BLaER1 treated with 17β-estradiol and CSF1 and Interleukin-3, amounts not matched to agents 10 nM and 100 nM (cell line): ENCODE data around the gene C11orf16.
"Not testable (repeated sequence)": the region's sequence is repeated elsewhere in the genome, so short reads cannot be mapped to it uniquely, and the experiment has no call there.

Experiments
- H3K27ac ChIP-seq, 11 experiments: shearing (Covaris generic); formaldehyde crosslinking; 2 replicates each; pipeline ENCODE4 v1.8.1; 2022
- H3K27me3 ChIP-seq, 11 experiments: shearing (Covaris generic); formaldehyde crosslinking; 2 replicates each; pipeline ENCODE4 v1.8.1; 2022
- H3K36me3 ChIP-seq, 11 experiments: shearing (Covaris generic); formaldehyde crosslinking; 2 replicates each; pipeline ENCODE4 v1.8.1; 2022
- H3K4me1 ChIP-seq, 10 experiments: shearing (Covaris generic); formaldehyde crosslinking; 2 replicates each; pipeline ENCODE4 v1.8.1; 2022
- H3K4me2 ChIP-seq, 11 experiments: shearing (Covaris generic); formaldehyde crosslinking; 2 replicates each; pipeline ENCODE4 v1.8.1; 2022
- H3K4me3 ChIP-seq, 10 experiments: shearing (Covaris generic); formaldehyde crosslinking; 2 replicates each; pipeline ENCODE4 v1.8.1; 2022
- H3K9ac ChIP-seq, 11 experiments: shearing (Covaris generic); formaldehyde crosslinking; 2 replicates each; pipeline ENCODE4 v1.8.1; 2022
- H3K9me3 ChIP-seq, 11 experiments: shearing (Covaris generic); formaldehyde crosslinking; replicated peaks in 1 of 11; 2 replicates each; pipeline ENCODE4 v1.8.1; 2022
- H4K20me1 ChIP-seq, 11 experiments: shearing (Covaris generic); formaldehyde crosslinking; 2 replicates each; pipeline ENCODE4 v1.8.1; 2022
- Cebpa-rat ChIP-seq, 11 experiments: shearing (Covaris generic); IDR thresholded peaks; 2 replicates each; pipeline ENCODE4 v1.8.1; 2022

C11orf16 gene

DNA sequence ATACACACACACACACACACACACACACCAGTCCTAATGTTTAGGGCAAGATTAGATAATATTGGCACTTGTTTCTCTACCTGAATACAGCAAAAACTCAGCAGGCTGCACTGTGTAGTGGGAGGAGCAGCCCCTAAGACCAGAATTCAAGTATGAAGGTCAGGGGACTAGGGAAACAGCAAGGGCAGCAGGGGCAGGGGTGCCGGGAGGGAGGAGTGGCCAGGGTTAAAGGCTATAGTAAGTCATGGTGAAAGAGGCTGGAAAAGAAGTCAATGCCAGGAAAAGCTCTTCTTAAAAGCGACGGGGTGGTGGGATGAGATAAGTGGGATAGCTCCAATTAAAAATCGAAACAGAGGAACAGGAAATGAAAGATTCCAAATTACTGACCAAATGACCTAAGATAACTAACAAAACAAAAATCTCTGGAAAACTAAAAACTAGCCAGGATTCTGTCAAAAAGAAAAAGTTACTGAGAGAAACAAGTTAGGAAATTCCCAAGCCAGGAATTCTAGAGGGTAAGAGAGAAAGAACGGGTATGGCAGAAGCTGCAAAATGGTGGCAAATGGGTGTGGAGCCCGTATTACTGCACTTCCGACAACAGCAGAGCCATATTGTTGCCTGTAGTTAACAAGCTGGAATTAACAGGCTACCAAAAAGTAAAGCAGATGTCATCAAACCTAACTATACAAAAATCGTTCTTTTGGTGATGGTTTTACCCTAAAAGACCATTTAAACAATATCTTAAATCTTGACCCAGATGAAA is 8.8 kb upstream of the C11orf16 start:
- Histone ChIP-seq H3K4me1 (no peaks in the 10 kb centered on the region), H3K36me3 (peaks cover 0 to 6% (median 2%) of the 10 kb centered on the region in 11 experiments; a peak in 6 of 22 replicates), H3K27ac (no peak overlapping the region), H4K20me1 (no peaks in the 10 kb centered on the region), H3K4me2 (no peak overlapping the region), H3K27me3 (no peaks in the 10 kb centered on the region), H3K9ac (no peak overlapping the region), H3K4me3 (no peak overlapping the region), H3K9me3 (no peaks in the 10 kb centered on the region)
- TF ChIP-seq Cebpa-rat (IDR thresholded peaks at IDR 0.05): no peak

DNA sequence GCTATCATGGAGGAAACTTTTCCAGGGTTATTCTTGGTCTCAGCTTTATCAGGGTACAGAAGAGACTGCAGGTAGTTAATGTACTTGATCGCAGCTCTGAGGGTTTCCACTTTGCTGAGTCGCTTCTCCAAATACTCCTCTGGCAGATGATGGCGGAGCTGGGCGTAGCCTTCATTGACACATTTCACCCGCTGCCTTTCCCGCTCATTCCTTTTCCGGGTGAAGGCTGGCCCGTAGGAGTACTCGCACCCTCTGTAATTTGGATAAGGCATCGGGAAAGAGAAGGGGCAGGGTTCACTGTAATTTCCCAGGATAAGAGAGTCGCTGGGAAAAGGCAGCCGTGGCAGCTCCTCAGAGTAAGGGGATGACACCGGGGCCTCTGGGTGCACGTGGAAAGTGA is 4.9 kb upstream of the C11orf16 start:
- no peaks in the 10 kb centered on the region for H3K4me1 ChIP-seq
- no peak overlapping the region for H3K9ac ChIP-seq
- H3K9me3 ChIP-seq: no peaks in the 10 kb centered on the region
- no peak overlapping the region for H3K4me3 ChIP-seq
- no peaks in the 10 kb centered on the region for H3K36me3 ChIP-seq
- H4K20me1 ChIP-seq: no peaks in the 10 kb centered on the region
- H3K27me3 ChIP-seq: no peaks in the 10 kb centered on the region
- no peak for TF ChIP-seq Cebpa-rat (IDR thresholded peaks at IDR 0.05)
- H3K4me2 ChIP-seq: no peak overlapping the region
- H3K27ac ChIP-seq: no peak overlapping the region

DNA sequence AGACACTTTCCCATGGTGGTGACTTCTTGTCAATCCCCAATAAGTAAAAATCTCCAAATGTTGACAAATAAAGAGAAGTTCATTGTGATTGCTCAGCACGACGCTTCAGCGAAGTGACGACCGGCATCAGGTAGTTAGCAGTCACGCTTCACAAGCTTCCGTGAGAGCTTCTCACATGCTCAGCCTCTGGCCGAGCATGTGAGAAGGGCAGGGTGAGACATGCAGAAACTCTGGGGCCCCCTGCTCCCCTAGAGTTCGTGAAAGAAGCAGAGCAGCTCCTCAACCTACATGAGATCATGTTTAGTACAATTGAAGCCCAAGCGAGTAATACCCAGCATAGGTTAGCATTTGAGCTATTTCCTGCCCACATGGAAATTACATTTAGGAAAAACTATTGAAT is 4.4 kb upstream of the C11orf16 start:
- Histone ChIP-seq H3K27me3 (no peaks in the 10 kb centered on the region), H3K9ac (no peak overlapping the region), H3K4me2 (no peak overlapping the region), H3K4me3 (no peak overlapping the region), H3K4me1 (no peaks in the 10 kb centered on the region), H3K27ac (no peak overlapping the region), H4K20me1 (no peaks in the 10 kb centered on the region; a peak in 1 of 22 replicates), H3K9me3 (no peaks in the 10 kb centered on the region), H3K36me3 (no peaks in the 10 kb centered on the region)
- no peak for TF ChIP-seq Cebpa-rat (IDR thresholded peaks at IDR 0.05)

DNA sequence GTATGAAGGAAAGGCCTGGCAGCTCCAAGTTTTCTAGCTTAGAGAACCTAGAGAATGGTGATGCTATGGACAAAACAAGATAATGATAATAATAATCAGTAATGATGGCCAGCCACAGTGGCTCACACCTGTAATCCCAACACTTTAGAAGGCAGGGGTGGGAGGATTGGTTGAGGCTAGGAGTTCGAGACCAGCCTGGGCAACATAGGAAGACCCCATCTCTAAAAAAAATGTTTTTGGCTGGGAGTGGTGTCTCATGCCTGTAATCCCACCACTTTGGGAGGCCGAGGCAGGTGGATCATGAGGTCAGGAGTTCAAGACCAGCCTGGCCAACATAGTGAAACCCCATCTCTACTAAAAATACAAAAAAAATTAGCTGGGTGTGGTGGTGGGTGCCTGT is 3.0 kb upstream of the C11orf16 start:
- not testable (repeated sequence) for H3K4me1 ChIP-seq, H3K27me3 ChIP-seq, H3K27ac ChIP-seq, H3K9ac ChIP-seq, H4K20me1 ChIP-seq, H3K9me3 ChIP-seq, H3K4me3 ChIP-seq, H3K4me2 ChIP-seq, H3K36me3 ChIP-seq

DNA sequence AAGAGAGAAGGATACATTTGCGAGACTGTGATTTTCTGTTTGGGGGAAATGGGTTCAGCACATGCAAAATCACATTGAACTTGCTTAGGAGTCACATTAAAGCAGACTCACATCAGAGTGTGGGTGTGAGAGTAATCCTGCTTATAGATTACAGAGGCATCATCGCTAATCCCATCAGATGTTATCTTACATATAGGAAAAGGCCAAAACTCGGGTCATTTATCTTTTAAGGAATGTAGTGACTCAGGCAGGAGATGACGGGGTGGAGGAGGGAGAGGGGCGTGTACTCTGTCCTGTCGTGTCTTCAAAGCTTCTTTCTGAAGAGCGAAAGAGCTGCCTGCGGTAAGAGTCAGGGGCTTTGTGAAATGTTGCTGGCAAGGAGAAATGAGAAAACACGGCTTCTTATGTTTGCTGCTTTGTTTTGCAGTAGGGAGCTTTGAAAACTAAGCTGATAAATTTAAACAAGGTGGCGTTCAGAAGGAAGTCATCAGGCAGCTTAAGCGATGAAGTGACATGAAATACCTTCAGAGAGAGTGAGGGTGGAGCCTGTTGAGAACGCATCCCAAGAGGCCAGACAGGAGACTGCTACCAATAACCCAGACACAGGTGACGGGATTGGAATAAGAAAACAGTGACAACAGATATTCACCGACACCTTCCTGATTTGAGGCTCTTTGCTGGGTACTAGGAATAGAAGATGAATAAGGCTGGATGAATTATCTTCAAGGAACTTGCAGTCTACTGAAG is 2.2 kb upstream of the C11orf16 start:
- Histone ChIP-seq H3K4me2 (no peak overlapping the region), H3K4me3 (no peak overlapping the region), H3K27me3 (no peaks in the 10 kb centered on the region), H3K27ac (no peak overlapping the region), H4K20me1 (no peaks in the 10 kb centered on the region; a peak in 1 of 22 replicates), H3K9me3 (no peaks in the 10 kb centered on the region), H3K9ac (no peak overlapping the region), H3K36me3 (no peaks in the 10 kb centered on the region), H3K4me1 (0 out of 20 replicates have a peak, but pooled peaks cover 0 to 4% (median 0%) of the 10 kb centered on the region in 10 experiments)
- no peak for TF ChIP-seq Cebpa-rat (IDR thresholded peaks at IDR 0.05)

DNA sequence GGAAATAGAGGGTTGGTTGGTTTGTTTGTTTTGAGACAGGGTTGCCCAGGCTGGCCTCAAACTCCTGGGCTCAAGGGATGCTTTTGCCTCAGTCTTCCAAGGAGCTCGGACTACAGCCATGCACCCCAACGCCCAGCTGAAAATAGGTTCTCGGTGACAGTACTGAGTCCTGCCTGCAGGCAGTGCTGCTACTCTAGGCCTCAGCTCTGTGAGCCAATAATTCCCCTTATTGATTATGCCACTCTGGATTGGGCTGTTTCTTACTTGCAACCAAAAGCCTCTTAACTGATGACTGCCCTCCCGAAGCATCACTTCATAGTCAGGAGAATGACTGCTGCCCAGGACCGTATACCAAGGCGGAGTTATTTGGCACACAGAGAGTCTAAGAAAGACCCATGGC is 1.2 kb upstream of the C11orf16 start:
- H3K4me3 ChIP-seq: no peak overlapping the region
- no peaks in the 10 kb centered on the region; a peak in 1 of 22 replicates for H4K20me1 ChIP-seq
- no peaks in the 10 kb centered on the region for H3K9me3 ChIP-seq
- no peak overlapping the region for H3K9ac ChIP-seq
- H3K36me3 ChIP-seq: 0 out of 22 replicates have a peak, but pooled peaks cover 0 to 4% (median 0%) of the 10 kb centered on the region in 11 experiments
- no peaks in the 10 kb centered on the region for H3K27me3 ChIP-seq
- no peak for TF ChIP-seq Cebpa-rat (IDR thresholded peaks at IDR 0.05)
- H3K27ac ChIP-seq: no peak overlapping the region
- no peak overlapping the region for H3K4me2 ChIP-seq
- 0 out of 20 replicates have a peak, but pooled peaks cover 0 to 4% (median 0%) of the 10 kb centered on the region in 10 experiments for H3K4me1 ChIP-seq

DNA sequence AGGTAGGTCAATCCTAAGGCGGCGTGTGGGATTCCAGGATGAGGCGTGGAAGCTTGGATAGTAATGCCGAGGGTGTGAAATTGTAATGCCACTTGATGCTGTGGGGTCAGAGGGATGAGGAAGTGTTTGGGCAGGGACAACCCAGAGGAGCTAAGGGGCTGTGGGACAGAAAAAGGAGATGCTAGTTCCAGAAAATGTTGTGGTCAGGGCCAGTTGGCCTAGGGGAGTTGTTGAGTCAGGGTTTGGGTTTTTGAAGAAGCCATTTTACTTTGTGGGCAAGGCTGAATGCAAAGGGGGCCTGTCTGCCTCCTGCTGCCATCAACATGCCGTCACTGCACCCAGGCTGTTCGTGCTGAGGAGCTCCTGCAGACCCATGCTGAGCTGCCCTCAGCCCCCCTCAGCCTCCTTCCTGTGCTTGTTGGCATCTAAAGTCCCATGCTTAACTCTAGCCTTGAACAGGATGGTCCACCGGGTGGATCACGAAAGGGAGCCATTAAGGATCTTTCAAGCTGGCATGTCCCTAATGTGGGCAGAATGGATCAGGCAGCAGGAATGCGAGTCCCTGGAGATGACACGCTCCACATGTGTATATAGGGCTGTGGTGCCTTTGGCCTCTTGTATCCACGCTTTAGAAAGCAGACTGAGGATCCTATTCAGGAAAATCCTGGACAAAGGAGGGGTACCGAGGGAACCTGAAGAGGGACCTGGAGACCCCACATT is 2.1 kb downstream of the C11orf16 start:
- no peak overlapping the region for H3K27ac ChIP-seq
- H3K9me3 ChIP-seq: no peaks in the 10 kb centered on the region
- no peak for TF ChIP-seq Cebpa-rat (IDR thresholded peaks at IDR 0.05)
- 0 out of 20 replicates have a peak, but pooled peaks cover 0 to 4% (median 0%) of the 10 kb centered on the region in 10 experiments for H3K4me1 ChIP-seq
- H3K27me3 ChIP-seq: no peaks in the 10 kb centered on the region
- no peak overlapping the region for H3K9ac ChIP-seq
- peaks cover 0 to 25% (median 3%) of the 10 kb centered on the region in 11 experiments; a peak in 6 of 22 replicates for H3K36me3 ChIP-seq
- no peak overlapping the region; a peak in 1 of 22 replicates for H3K4me2 ChIP-seq
- no peaks in the 10 kb centered on the region; a peak in 1 of 22 replicates for H4K20me1 ChIP-seq
- no peak overlapping the region for H3K4me3 ChIP-seq

DNA sequence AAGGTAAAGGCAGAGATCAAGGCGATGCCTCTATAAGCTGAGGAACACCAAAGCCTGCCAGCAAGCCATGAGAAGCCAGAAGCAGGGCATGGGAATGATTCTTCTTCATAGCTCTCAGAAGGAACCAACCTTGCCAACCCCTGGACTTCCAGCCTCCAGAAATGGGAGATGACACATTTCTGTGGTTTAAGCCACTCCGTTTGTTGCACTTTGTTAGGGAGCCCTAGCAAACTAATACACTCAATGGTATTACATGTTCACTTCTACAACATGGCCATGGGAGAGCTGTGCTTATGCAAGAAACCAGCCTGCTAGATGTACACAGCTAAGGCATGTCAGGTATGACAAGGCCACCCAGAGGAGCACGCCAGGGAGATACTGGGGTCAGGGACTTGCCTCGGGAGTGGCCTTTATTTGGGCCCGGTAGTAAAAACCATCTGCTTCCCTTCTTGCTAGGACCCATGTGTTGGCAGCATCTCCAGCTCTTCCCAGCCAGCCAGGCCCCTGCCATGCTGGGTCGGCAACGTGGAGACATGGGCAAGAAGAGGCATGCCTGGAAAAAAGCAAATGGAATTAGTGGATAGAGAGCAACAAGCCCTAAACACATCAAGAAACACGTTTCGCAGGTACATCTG is 3.6 kb downstream of the C11orf16 start:
- Histone ChIP-seq H3K4me1 (0 out of 20 replicates have a peak, but pooled peaks cover 0 to 4% (median 0%) of the 10 kb centered on the region in 10 experiments), H3K27ac (no peak overlapping the region), H3K27me3 (no peaks in the 10 kb centered on the region), H3K36me3 (peaks cover 6 to 40% (median 18%) of the 10 kb centered on the region in 11 experiments; a peak in 16 of 22 replicates), H3K9ac (no peak overlapping the region), H3K4me3 (no peak overlapping the region), H4K20me1 (peaks cover 0 to 6% (median 0%) of the 10 kb centered on the region in 11 experiments; a peak in 2 of 22 replicates), H3K9me3 (no peaks in the 10 kb centered on the region), H3K4me2 (no peak overlapping the region)
- TF ChIP-seq Cebpa-rat (IDR thresholded peaks at IDR 0.05): no peak
